Retinal pigment epithelial cell (primary cell): ENCODE measurements around the gene SMC6.

Experiments used
- DNase-seq: peaks from one replicate; pipeline ENCODE4 v3.0.0-alpha.2; 2010; ENCODE audit warnings: low read depth
- H3K4me3 ChIP-seq: 2 replicates; pipeline ENCODE4 v1.5.1; 2011; ENCODE audit warnings: mild to moderate bottlenecking, low read length, control low read depth, moderate library complexity
- TF ChIP-seq, protein P1 (sequence below): conservative IDR thresholded peaks from 2 replicates; pipeline ENCODE4 v1.5.1; 2011; ENCODE audit warnings: low read depth, low read length, control low read depth, inconsistent platforms

The SMC6 gene

GRCh38 chr2:17657759-17658158, 95.9 kb downstream of the SMC6 start:
- TF ChIP-seq, protein P1, sequence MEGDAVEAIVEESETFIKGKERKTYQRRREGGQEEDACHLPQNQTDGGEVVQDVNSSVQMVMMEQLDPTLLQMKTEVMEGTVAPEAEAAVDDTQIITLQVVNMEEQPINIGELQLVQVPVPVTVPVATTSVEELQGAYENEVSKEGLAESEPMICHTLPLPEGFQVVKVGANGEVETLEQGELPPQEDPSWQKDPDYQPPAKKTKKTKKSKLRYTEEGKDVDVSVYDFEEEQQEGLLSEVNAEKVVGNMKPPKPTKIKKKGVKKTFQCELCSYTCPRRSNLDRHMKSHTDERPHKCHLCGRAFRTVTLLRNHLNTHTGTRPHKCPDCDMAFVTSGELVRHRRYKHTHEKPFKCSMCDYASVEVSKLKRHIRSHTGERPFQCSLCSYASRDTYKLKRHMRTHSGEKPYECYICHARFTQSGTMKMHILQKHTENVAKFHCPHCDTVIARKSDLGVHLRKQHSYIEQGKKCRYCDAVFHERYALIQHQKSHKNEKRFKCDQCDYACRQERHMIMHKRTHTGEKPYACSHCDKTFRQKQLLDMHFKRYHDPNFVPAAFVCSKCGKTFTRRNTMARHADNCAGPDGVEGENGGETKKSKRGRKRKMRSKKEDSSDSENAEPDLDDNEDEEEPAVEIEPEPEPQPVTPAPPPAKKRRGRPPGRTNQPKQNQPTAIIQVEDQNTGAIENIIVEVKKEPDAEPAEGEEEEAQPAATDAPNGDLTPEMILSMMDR: no peak
- no peak overlapping the region for H3K4me3 ChIP-seq
- DNase-seq: no peak

GRCh38 chr2:17652681-17653394, 100.8 kb downstream of the SMC6 start:
- H3K4me3 ChIP-seq: no peak overlapping the region
- DNase-seq: no peak
- TF ChIP-seq, protein P1: no peak

- H3K4me3 ChIP-seq: no peak overlapping the region
- DNase-seq: no peak
- TF ChIP-seq, protein P1: no peak
Observed at GRCh38 chr2:17649026-17649425, 104.6 kb downstream of the SMC6 start.

- DNase-seq: no peak
- TF ChIP-seq, protein P1: no peak
- H3K4me3 ChIP-seq: no peak overlapping the region
Observed at GRCh38 chr2:17648581-17648980, 105.0 kb downstream of the SMC6 start.

GRCh38 chr2:17646838-17647701, 106.5 kb downstream of the SMC6 start:
- no peak for DNase-seq
- H3K4me3 ChIP-seq: no peak overlapping the region
- TF ChIP-seq, protein P1: no peak

DNA sequence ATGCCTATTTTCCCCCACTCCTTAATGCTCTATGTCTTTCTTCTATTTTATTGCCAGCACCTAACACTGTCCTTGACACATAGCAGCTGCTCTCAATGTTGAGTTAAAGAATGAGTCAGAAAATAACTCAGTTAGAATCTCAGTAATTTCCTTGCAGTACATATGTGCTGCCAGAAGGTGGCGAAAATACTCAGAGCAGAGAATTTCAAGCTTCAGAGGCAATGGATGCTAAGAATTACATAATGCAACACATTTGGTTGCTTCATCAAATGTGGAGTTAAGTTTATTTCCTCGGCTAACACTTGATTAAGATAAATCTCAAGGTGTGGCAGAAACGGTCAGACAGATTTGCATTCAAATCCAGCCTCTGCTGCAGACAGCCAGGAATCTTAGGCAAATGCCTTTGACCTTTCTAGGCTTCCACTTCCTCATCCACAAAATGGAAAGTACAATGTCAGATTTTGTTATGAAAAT, 107.5 kb downstream of the SMC6 start:
- no peak overlapping the region for H3K4me3 ChIP-seq
- peak; percentile 34 for DNase-seq
- TF ChIP-seq, protein P1: peak; percentile 87
